Bone marrow (tissue), 2 donors: ENCODE measurements around the gene GTF3C5.
A peak's percentile ranks its signal among the peaks of the same experiment; 100 is the strongest.
"Not testable (repeated sequence)": the region's sequence is repeated elsewhere in the genome, so short reads cannot be mapped to it uniquely, and the experiment has no call there.

Source experiments
- DNase-seq, 2 donors: peaks; one replicate each; lab custom pipeline; 2025; lab: John Stamatoyannopoulos, UW

GTF3C5 gene

GRCh38 chr9:133031130-133031422 is 279 bp downstream of the GTF3C5 start:
- DNase-seq = no peak

GRCh38 chr9:133031496-133031911 is 707 bp downstream of the GTF3C5 start:
- DNase-seq = no peak

GRCh38 chr9:133032171-133032570 is 1.4 kb downstream of the GTF3C5 start:
- DNase-seq = no peak

DNA sequence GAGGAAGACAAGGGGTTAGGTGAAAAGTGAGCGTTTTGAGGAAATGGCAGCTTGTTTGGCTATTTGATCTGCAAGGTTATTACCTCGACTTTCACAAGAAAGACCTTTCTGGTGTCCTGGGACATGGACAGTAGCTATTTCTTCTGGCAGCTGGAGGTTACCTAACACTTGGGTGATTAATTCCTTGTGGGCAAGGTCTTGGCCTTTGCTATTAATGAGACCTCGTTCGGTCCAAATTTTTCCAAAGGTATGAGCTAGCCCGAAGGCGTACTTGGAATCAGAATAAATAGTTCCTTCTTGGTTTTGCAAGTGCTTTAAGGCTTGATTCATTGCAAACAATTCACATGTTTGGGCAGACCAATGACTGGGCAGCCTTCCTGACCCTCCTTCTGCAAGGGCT is 4.9 kb downstream of the GTF3C5 start:
- no peak for DNase-seq

DNA sequence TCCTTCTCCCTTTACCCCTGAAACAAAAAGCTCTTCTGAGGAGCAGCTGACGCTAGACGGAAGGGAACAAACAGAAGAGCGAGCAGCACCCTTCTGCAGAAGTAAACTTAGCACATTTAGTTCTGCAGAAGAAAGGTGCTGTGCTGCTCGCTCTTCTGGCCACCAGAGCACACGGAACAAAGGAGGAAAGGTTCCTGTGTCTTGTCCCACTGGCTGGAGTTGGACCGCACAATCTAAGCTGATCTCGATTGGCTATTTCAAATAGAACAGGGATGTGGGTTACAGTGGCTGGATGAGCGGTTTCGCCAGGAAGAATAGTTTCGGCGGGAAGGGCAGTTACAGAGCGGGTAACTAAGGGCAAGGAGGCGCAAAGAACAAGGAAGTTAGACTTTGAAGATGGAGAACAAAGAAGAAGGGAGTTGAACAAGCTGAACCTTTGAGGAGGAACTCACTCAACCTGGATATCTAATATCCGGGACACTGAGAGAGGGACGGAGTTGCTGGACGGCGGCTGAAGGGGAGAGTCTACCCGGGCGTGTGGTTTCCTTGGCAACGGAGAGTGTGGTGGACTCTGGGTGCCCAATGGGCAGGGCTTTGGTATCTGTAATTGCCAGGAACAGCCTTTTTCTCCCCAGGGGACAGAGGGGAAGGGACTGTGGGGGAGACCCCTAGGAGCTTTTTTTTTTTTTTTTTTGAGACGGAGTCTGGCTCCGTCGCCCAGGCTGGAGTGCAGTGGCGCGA is 7.1 kb downstream of the GTF3C5 start:
- no peak for DNase-seq

GRCh38 chr9:133040892-133041479 is 10.2 kb downstream of the GTF3C5 start:
- not testable (repeated sequence) for DNase-seq

GRCh38 chr9:133041958-133042357 is 11.2 kb downstream of the GTF3C5 start:
- no peak for DNase-seq

DNA sequence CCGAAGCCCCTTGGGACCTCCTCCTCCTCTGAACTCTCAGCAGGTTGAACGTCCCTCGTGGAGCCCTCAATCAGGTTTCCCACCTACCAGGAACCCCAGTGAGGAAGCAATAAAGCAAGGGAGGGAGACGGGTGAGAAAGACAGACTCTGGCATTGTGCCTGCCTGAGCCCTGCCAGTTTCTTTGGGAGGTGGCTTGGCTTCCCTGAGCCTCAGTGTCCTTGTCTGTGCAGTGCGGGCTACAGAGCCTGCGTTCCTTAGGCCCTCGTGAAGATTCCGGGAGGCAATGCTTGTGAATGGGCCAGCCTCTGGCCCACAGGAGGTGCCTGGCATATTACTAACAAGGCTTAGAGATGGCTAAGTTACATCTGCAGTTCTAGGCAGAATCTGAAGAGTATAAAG is 11.9 kb downstream of the GTF3C5 start:
- no peak for DNase-seq

GRCh38 chr9:133043449-133044035 is 12.7 kb downstream of the GTF3C5 start:
- no peak for DNase-seq

DNA sequence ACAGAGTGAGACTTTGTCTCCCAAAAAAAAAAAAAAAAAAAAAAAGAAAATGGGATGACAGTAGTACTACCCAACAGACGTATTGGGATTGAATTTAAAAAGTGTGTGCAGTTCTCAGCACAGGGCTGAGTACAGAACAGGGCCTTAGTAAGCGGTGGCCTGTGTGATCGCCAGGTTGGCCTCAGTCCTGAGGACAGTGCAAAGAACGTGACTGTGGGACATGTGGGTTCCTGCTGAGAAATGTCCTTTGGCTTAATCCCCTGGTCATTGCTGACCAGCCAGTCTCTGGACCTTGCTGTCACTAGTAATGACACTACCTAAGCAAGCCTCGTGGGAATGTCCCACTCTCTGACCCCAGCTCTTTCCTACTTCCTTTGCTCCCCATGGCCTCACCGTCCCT is 13.3 kb downstream of the GTF3C5 start:
- no peak for DNase-seq

DNA sequence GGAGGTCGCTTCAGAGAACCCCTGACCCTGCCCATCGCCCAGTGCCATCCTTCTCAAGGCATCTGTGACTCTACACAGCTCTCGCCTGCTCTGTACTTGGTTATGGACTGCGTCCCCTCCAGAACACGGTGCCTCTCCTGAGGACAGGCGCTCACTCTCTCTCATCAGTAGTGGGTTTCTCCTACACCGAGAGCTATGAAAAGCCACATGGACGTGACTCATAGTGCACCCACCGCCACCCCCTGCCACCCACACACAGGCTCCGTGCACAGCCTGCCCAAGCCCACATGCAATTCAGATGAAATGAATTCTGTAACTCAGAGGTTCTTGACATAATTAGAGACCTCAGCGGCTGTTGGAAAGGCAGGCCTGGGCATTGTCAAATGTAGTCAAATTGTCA is 13.9 kb downstream of the GTF3C5 start:
- DNase-seq = no peak

DNA sequence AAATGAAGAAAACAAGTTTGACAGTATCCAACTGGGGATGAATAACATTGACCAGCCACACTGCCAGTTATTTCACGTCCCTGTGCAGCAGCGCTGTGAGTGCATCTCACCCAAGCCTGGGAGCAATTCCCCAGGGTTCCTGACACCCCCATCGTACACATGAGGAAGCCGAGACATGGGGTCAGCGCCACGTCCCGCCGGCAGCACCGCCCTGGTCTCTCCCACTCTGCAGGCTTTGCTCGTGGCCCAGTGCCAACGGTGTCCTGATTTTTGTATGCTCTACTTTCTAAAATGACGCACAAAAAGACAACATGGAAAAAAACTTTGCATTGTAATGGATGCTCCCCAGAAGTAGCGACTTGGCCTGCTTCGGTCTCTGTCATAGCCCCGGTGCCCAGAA is 14.3 kb downstream of the GTF3C5 start:
- DNase-seq = no peak

GRCh38 chr9:133046196-133046899 is 15.6 kb downstream of the GTF3C5 start:
- no peak for DNase-seq

DNA sequence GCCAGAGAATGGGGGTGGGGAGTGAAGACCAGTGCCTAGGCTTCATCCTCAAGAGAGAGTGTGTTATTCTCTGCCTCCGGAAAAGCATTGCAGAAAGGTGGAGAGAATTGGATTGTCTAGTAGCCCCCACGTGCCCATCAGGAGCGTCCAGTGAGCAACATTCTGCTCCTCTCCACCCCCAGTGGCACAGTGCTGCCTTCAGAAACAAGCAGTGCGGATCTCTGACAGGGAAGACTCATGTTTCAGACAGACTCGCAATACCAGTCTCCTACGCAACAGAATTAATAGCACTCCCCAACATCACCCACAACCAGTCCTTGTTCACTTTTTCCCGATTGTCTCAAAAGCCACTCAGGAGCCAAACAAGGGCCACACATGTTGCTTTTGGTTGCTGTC is 16.1 kb downstream of the GTF3C5 start:
- DNase-seq = no peak

DNA sequence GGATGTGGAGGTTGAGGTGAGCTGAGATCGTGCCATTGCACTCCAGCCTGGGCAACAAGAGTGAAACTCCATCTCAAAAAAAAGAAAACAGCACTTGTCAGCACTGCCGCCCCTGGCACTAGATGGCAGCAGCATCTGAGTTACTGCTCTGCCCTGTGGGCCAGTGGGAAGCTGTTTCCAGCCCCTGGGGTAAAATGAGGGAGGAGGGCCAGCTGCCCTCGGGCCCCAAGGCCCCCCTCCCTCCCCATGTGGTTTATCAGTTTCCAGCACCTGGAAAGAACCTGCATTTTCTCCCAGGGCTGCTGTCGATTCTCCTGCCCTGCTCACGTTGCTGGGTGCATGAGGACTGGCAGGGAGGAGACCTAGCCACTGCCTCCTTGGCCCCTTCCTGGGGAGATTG is 17.8 kb downstream of the GTF3C5 start:
- peak in 1 of 2 donors; percentile 48 for DNase-seq

DNA sequence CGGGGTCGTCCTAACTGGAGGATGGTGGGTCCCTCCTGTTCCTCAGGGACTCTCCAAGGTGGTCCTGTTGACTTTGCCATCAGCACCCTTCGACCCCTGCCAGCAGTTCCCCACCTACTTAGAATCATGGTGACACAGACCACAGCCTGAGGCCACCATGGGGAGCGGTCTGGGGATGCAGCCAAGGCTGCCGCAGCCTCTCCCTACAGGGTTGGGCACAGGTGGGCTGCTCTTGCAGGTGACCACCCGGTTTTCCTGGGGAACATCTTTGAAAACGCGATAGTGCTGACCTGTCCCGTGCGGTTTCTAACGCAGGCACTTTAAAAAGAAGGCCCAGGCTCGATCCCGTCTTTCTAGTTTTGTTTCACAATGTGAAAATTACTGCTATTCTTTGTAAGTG is 18.2 kb downstream of the GTF3C5 start:
- no peak for DNase-seq

DNA sequence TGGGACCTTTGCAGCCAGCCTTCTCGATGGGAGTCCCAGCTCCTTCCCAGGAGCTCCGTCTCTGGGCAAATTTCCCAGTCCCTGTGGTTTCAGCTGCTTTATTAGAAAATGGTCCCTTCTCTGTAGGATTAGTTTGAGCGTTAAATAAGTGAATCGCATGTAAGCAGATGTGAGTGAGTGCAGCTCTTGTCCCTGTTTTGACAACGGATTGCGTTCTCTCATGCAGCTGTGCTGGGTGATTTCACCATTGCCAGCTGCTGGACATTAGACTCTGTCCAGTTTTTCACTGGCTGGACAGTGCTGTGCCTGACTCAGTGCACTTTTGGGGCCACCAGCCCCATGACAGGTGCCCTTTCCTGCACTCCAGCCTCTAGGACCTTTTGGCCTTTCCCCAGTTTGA is 19.3 kb downstream of the GTF3C5 start:
- DNase-seq = no peak

- DNase-seq = no peak
Measured at GRCh38 chr9:133050781-133051180, 20.0 kb downstream of the GTF3C5 start.

GRCh38 chr9:133051281-133051900 is 20.6 kb downstream of the GTF3C5 start:
- no peak for DNase-seq

- no peak for DNase-seq
Measured at GRCh38 chr9:133051966-133052539, 21.3 kb downstream of the GTF3C5 start.

DNA sequence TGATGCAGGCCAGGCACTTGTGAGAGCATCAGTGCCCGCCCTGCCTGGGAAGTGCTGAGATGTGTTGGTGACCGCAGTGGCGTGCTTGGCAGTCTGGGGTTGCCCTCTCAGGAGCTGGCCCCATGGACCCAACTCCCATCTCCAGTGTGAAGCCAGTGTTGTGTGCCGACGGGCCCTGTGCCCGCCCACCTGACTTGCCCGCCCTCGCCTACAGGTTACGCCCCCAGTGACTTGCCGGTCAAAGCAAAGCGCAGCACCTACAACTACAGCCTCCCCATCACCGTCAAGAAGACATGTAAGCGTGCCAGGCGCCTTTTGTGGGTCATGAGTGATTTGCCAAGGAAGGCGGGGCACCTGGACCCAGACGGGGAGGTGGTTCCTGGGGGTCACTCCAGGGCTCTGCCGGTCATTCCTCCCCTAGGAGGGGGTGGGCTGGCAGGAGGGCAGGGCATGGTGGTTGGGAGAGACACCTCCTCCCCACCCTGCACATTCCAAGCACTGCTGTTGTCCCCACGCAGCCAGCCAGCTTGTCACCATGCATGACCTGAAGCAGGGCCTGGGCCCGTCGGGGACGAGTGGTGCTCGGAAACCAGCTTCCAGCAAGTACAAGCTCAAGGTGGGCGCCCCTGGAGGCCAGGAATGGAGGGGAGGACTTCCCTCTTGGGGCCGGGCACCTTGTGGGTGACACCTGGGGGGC is 23.5 kb downstream of the GTF3C5 start:
- DNase-seq = no peak

DNA sequence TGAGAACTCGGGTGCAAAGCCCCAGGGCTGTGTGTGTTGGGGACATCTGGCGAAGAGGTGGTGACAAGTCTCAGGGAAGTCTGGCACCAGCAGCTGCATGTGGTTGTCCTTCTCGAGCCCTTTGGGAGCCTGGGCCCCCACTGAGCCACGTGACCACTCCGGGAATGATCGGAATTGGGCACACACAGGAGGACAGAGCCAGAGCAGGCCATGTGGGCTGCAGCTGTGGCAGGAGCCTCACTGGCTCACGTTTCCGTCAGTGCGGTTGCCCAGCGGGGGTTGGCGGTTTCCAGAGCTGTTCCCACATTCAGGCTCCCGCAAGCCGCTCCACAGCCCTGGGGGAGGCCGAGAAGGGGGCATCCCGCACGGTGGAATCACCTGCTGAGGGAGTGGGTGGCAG is 24.2 kb downstream of the GTF3C5 start:
- no peak for DNase-seq
